Pons (tissue), 1 donor: ENCODE results near the gene PNPLA3.
"Not testable (repeated sequence)": the region's sequence is repeated elsewhere in the genome, so short reads cannot be mapped to it uniquely, and the experiment has no call there.

Experiments used
- DNase-seq: peaks from one replicate; pipeline ENCODE4 v3.0.0-alpha.2; 2016; ENCODE audit warnings: low spot score

Gene PNPLA3

GRCh38 chr22:43889201-43889859, 34.3 kb upstream of the PNPLA3 start:
- DNase-seq = no peak

- DNase-seq = no peak
These were observed 33.7 kb upstream of the PNPLA3 start for GRCh38 chr22:43889860-43890253.

DNA sequence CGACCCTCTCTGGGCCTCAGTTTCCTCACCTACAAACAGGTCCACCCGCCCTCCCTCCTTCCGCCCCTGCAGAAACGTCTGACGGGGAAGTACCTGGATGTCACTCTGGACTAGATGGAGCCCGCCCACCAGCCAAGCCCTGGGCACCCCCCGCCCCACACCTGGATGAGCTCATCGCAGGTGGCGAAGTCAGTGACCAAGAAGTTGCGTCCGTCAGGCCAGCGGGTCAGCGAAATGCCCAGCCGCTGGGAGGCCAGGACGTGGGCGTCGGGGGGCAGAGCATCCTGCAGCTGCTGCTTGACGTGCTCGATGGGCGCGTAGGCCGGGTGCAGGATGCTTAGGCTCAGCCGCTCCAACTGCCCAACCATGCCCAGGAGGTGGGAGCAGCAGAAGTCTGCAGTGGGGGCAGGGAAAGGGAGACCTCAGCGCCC, 32.7 kb upstream of the PNPLA3 start:
- no peak for DNase-seq

- DNase-seq = no peak
These were observed 32.0 kb upstream of the PNPLA3 start, which contains the start of gene PNPLA5 for GRCh38 chr22:43891360-43892182. Gene PNPLA5 (minus strand): TSS chr22:43892013. CDS start chr22:43891880, 133 bp downstream.

DNA sequence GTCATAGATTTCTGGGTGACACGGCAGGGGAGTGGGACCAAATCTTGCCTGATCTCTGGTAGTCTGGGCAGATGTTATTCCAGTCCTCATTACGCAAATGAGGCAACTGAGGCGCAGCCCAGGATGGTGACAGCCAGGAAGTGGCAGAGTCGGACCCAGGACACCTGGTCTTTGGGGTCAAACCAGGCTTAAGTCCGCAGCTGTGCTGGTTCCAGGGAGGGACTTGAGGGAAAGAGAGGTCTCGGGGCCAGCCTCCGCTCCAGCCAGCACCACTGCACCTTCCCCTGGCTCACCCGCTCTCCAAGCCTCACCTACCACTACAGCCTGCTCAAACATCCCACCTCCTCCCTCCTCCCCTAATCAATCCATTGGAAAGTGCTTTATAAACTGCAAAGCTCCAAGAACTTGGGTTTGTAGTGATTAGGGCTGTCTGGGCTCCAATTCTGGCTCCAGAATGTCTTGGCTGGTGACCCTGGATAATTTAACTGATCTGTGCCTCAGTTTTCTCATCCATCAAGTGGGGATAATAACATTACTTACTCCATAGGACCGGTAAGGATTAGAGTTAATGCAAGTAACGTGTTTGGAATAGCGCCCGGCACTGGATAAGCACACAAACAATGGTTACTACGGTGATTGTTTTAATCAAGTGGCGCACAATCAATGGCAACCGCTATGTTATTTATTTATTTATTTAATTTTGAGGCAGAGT, 31.3 kb upstream of the PNPLA3 start:
- no peak for DNase-seq

DNA sequence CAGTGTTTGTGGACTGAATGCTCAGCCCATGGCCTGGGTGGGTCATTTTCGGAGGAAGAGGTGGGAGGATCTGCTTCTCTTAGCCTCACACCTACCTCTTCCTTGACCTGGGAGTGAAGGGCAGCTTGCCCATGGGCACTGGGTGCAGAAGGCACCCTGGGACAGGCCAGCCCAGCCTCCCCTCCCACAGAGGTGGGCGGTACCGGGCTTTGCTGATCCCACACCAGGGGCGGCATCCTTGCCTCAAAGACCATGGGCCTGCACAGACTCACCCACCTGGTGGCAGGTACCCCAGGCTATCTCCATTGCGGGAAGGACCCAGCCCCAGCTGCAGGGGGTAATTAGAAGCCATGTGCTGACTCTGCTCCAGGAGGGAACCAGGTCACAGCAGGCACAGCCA, 30.3 kb upstream of the PNPLA3 start:
- DNase-seq = no peak

DNA sequence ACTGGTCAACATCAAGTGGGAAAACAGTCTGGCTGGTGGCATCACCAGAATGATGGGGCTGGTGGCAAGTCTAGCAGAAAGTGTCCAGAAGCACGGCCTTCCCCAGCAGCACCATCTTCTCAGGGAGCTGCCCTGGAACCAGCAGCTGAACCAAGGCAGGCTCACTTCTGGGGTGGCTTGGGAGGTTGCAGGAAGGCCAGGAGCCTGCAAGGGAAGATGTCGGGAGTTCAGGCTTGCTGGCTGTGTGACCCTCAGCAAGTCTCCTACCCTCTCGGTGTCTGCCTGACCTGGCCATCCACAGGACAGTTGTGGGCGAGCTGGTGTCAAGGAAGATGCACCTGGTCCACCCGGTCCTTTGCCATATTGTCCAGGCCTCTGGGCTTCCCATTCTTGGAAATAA, 29.5 kb upstream of the PNPLA3 start:
- DNase-seq = no peak

- no peak for DNase-seq
These were observed 27.5 kb upstream of the PNPLA3 start for GRCh38 chr22:43895986-43896645.

- no peak for DNase-seq
These were observed 25.8 kb upstream of the PNPLA3 start for GRCh38 chr22:43897751-43898261.

DNA sequence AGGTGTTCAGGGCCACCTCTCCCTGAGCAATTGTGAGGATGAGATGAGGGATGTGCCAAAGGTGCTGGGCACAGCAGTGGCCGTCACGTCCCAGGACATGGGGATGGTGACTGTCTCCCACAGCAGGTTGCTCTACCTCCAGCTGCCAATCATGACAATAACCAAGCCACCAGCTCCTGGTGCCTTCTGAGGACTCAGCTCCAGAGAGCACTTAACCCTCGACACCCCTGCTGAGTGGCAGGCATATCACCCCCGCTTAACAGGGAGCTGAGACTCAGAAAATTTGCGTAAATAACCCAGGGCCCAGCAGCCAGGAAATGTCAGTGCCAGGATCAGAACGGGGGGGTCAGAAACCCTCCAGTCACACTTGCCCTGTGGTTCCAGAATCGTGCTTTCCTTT, 23.4 kb upstream of the PNPLA3 start:
- DNase-seq = no peak

DNA sequence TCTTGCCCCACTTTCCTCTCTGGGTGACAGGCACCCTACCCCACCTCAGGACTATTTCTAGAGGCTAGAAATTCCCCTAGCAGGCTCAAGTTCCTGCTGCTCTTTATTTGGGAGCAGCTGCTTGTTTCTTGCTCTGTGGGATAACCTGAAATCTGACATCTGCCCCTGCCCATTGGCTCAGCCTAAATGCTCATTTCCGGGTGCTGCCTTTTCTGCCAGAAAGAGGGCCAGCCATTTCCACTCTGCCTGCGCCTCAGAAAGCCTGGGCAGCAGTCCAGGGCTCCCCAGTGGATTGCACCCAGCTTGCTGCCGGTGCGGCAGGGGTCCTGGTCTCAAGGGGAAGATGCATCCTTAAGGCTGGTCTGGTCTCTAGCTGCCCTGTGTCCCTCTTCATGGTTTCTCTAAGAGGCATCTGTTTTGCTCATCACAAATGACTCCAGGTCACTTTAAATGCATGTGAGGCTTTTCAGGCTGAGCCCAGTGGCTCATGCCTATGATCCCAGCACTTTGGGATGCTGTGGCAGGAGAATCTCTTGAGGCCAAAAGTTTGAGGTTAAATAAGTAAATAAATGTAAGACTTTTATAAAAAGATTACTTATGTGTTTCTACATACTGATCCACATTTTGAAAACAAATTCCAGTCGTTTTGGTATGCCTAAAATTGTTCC, 21.5 kb upstream of the PNPLA3 start:
- DNase-seq = no peak

DNA sequence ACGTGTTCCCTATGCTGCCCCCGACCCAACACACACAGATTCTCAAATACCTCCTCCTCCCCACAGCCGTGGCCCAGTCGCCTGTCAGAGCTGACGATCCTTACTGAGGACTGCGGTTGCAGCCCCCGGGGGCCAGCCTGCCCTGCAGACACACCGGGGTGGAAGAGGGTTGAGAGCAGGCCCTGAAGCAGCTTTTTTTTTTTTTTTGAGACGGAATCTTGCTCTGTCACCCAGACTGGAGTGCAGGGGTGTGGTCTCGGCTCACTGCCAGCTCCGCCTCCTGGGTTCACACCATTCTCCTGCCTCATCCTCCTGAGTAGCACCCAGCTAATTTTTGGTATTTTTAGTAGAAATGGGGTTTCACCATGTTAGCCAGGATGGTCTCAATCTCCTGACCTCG, 20.6 kb upstream of the PNPLA3 start:
- not testable (repeated sequence) for DNase-seq

DNA sequence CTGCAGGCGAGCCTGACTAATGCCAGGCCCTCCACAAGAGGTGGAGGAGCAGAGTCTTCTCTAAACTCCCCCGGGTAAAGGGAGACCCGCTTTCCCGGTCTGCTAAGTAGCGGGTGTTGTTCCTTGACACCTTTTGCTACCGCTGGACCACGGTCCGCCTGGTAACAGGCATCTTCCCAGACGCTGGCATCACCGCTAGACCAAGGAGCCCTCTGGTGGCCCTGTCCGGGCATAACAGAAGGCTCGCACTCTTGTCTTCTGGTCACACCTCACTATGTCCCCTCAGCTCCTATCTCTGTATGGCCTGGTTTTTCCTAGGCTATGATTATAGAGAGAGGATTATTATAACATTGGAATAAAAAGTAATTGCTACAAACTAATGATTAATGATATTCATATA, 19.2 kb upstream of the PNPLA3 start:
- DNase-seq = not testable (repeated sequence)

- DNase-seq = no peak
These were observed 17.9 kb upstream of the PNPLA3 start for GRCh38 chr22:43905681-43906080.

GRCh38 chr22:43909708-43910107, 13.9 kb upstream of the PNPLA3 start:
- no peak for DNase-seq

DNA sequence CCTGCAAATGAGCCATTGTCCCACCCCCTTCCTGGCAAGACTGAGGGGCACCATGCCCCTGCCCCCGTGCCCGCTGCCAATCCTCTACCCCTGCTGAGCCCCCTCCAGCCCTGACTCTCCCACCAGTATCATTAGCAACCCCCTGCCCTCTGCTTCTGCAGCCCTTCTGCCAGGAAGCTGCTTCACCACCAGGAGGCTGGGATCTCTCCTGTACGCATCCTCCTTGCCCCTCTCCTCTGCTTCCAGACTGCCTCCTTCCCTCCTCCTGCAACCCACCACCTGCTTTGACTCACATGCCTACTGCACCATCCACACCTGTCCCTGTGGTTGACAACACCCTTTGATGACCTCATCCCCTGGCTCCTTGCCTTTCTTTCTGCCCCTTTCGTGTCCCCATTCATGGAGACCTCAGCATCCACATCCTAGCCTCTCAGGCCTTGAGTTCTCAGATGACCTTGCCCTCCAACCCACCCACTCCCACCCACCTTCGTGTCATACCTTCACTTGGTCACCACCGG, 13.4 kb upstream of the PNPLA3 start:
- DNase-seq = no peak

DNA sequence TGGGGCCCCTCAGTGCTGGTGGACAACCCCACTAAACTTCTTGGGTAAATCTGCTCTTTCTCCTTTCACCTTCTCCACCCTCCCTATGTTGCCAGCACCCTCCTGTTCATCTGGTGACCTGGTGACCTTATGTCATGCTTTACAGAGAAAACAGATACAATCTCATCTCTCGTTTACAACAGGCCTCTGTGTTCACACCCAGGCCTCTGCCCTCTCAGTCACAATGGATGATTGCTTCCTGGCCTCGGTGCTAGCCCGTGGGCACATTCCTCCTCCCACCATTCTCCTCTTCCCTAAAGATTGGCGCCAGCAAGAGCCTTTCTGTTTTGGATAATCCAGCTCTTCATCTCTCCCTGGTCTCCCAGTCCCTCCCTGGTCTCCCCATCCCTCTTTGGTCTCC, 12.3 kb upstream of the PNPLA3 start:
- no peak for DNase-seq

- peak; percentile 8 for DNase-seq
These were observed 6.1 kb upstream of the PNPLA3 start for GRCh38 chr22:43917521-43917920.

DNA sequence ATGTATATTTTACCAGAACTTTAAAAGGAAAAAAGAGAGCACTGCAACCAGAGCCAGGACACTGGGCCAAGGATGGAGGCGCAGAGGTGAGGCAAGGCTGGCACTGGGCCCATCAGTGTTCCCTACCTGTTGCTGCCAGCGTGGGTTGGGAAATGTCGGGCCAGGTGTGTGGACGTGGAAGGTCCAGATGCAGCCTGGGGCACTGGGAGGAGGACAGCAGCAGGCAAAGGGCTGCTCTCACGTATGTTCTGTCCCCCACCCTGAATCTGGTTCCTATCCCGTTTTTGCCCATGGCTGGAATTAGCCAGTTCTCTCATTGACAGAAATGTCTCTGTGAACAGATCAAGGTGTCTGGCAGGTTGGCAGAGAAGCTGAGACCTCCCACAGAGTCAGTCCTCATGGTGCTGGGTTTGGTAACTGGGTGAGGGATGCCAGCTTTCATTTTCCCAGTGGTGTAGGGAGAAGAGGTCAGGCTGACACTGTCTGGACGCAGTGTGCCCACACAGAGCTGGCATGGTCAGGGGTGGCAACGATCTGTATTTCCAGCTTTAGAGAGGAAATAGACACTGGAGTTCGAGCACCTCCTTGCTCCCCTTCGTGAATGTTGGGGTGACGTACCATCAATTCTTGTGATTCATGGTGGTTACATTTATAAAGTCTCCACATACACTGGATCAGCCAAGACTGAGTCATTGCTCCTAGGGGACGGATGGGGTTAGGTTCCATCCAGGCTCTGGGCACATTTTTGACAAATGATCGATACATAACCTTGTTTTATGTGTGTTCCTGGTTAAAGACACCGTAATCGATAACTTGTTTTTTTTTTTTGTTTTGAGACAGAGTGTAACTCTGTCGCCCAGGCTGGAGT, 4.3 kb upstream of the PNPLA3 start:
- DNase-seq = no peak

DNA sequence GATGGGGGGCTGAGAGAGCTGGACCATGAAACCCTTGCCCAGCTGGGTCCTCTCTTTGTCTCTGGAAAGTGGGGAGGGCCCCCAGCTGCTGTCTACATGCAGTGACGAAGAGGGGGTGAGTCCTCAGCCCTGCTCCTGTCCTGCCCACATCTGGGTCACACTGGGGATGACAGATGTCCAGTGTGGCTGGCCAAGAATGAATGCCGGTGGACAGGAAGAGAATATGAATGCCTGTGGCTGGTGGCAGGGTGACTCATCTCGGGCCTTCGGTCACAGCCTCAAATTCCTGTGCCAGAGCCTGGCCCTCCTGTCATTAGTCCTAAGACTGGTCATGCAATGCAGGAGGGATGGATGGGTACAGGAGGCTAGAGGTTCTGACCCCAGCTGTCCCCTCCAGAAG, 2.2 kb upstream of the PNPLA3 start:
- peak; percentile 32 for DNase-seq
